ENCODE data around the gene CNR1.

DNA sequence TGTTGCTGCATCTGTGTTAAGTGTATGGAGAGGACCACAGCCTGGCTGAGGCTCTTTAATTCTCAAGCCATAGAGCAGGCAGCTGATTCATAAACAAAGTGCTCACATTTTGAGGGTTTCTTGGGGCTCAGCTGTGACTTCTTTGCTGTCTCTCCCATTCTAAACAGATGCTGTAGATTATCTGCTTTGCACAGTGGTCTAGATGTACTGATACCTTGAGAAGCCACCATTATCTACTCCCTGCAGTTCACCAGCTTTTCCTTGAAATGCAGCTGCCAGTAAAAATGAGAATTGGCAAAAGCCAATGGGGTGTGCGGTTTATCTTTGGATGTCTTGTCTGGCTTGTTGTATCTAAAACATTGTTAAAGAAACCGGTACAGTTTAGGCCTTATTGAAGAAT lies 5.2 kb upstream of the CNR1 start:
- TF ChIP-seq KAT7 (CRISPR knock-in tag; IDR thresholded peaks at IDR 0.05; ENCODE audit: borderline replicate concordance) (no peak), ZNF423 (CRISPR knock-in tag; IDR thresholded peaks at IDR 0.05) (no peak), TEAD4 (CRISPR knock-in tag; IDR thresholded peaks at IDR 0.05) (no peak), TCF7 (CRISPR knock-in tag; IDR thresholded peaks at IDR 0.05; ENCODE audit: low read depth) (no peak), CREB1 (CRISPR knock-in tag; IDR thresholded peaks at IDR 0.05) (no peak), ZNF263 (CRISPR knock-in tag; IDR thresholded peaks at IDR 0.05; ENCODE audit: low read depth) (no peak), NR1H2 (CRISPR knock-in tag; IDR thresholded peaks at IDR 0.05) (no peak)
- TF ChIP-seq, protein P1, sequence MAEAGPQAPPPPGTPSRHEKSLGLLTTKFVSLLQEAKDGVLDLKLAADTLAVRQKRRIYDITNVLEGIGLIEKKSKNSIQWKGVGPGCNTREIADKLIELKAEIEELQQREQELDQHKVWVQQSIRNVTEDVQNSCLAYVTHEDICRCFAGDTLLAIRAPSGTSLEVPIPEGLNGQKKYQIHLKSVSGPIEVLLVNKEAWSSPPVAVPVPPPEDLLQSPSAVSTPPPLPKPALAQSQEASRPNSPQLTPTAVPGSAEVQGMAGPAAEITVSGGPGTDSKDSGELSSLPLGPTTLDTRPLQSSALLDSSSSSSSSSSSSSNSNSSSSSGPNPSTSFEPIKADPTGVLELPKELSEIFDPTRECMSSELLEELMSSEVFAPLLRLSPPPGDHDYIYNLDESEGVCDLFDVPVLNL (CRISPR knock-in tag; IDR thresholded peaks at IDR 0.05; ENCODE audit: borderline replicate concordance, low read depth): no peak
- TF ChIP-seq, protein P2, sequence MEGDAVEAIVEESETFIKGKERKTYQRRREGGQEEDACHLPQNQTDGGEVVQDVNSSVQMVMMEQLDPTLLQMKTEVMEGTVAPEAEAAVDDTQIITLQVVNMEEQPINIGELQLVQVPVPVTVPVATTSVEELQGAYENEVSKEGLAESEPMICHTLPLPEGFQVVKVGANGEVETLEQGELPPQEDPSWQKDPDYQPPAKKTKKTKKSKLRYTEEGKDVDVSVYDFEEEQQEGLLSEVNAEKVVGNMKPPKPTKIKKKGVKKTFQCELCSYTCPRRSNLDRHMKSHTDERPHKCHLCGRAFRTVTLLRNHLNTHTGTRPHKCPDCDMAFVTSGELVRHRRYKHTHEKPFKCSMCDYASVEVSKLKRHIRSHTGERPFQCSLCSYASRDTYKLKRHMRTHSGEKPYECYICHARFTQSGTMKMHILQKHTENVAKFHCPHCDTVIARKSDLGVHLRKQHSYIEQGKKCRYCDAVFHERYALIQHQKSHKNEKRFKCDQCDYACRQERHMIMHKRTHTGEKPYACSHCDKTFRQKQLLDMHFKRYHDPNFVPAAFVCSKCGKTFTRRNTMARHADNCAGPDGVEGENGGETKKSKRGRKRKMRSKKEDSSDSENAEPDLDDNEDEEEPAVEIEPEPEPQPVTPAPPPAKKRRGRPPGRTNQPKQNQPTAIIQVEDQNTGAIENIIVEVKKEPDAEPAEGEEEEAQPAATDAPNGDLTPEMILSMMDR (IDR thresholded peaks at IDR 0.05): no peak
- TF ChIP-seq, protein P3, sequence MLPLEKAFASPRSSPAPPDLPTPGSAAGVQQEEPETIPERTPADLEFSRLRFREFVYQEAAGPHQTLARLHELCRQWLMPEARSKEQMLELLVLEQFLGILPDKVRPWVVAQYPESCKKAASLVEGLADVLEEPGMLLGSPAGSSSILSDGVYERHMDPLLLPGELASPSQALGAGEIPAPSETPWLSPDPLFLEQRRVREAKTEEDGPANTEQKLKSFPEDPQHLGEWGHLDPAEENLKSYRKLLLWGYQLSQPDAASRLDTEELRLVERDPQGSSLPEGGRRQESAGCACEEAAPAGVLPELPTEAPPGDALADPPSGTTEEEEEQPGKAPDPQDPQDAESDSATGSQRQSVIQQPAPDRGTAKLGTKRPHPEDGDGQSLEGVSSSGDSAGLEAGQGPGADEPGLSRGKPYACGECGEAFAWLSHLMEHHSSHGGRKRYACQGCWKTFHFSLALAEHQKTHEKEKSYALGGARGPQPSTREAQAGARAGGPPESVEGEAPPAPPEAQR (CRISPR knock-in tag; IDR thresholded peaks at IDR 0.05): no peak
- TF ChIP-seq, protein P4, sequence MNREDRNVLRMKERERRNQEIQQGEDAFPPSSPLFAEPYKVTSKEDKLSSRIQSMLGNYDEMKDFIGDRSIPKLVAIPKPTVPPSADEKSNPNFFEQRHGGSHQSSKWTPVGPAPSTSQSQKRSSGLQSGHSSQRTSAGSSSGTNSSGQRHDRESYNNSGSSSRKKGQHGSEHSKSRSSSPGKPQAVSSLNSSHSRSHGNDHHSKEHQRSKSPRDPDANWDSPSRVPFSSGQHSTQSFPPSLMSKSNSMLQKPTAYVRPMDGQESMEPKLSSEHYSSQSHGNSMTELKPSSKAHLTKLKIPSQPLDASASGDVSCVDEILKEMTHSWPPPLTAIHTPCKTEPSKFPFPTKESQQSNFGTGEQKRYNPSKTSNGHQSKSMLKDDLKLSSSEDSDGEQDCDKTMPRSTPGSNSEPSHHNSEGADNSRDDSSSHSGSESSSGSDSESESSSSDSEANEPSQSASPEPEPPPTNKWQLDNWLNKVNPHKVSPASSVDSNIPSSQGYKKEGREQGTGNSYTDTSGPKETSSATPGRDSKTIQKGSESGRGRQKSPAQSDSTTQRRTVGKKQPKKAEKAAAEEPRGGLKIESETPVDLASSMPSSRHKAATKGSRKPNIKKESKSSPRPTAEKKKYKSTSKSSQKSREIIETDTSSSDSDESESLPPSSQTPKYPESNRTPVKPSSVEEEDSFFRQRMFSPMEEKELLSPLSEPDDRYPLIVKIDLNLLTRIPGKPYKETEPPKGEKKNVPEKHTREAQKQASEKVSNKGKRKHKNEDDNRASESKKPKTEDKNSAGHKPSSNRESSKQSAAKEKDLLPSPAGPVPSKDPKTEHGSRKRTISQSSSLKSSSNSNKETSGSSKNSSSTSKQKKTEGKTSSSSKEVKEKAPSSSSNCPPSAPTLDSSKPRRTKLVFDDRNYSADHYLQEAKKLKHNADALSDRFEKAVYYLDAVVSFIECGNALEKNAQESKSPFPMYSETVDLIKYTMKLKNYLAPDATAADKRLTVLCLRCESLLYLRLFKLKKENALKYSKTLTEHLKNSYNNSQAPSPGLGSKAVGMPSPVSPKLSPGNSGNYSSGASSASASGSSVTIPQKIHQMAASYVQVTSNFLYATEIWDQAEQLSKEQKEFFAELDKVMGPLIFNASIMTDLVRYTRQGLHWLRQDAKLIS (CRISPR knock-in tag; IDR thresholded peaks at IDR 0.05; ENCODE audit: borderline replicate concordance): no peak
- TF ChIP-seq, protein P5, sequence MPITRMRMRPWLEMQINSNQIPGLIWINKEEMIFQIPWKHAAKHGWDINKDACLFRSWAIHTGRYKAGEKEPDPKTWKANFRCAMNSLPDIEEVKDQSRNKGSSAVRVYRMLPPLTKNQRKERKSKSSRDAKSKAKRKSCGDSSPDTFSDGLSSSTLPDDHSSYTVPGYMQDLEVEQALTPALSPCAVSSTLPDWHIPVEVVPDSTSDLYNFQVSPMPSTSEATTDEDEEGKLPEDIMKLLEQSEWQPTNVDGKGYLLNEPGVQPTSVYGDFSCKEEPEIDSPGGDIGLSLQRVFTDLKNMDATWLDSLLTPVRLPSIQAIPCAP (CRISPR knock-in tag; IDR thresholded peaks at IDR 0.05): no peak
- TF ChIP-seq, protein P6, sequence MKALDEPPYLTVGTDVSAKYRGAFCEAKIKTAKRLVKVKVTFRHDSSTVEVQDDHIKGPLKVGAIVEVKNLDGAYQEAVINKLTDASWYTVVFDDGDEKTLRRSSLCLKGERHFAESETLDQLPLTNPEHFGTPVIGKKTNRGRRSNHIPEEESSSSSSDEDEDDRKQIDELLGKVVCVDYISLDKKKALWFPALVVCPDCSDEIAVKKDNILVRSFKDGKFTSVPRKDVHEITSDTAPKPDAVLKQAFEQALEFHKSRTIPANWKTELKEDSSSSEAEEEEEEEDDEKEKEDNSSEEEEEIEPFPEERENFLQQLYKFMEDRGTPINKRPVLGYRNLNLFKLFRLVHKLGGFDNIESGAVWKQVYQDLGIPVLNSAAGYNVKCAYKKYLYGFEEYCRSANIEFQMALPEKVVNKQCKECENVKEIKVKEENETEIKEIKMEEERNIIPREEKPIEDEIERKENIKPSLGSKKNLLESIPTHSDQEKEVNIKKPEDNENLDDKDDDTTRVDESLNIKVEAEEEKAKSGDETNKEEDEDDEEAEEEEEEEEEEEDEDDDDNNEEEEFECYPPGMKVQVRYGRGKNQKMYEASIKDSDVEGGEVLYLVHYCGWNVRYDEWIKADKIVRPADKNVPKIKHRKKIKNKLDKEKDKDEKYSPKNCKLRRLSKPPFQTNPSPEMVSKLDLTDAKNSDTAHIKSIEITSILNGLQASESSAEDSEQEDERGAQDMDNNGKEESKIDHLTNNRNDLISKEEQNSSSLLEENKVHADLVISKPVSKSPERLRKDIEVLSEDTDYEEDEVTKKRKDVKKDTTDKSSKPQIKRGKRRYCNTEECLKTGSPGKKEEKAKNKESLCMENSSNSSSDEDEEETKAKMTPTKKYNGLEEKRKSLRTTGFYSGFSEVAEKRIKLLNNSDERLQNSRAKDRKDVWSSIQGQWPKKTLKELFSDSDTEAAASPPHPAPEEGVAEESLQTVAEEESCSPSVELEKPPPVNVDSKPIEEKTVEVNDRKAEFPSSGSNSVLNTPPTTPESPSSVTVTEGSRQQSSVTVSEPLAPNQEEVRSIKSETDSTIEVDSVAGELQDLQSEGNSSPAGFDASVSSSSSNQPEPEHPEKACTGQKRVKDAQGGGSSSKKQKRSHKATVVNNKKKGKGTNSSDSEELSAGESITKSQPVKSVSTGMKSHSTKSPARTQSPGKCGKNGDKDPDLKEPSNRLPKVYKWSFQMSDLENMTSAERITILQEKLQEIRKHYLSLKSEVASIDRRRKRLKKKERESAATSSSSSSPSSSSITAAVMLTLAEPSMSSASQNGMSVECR (CRISPR knock-in tag; IDR thresholded peaks at IDR 0.05; ENCODE audit: borderline replicate concordance): no peak

Measured in WTC11 (cell line).